ENCODE data around the gene FHOD3.

FHOD3 gene

GRCh38 chr18:36469461-36469860 is 171.9 kb downstream of the FHOD3 start:
- Histone ChIP-seq H3K4me3 (replicated peaks; ENCODE audit: insufficient read depth, low read length) (no peak overlapping the region), H3K27me3 (ENCODE audit: insufficient read depth, poor library complexity, severe bottlenecking) (peaks cover 5% of the 10 kb centered on the region), H3K27ac (replicated peaks) (no peak overlapping the region)
- no peak for DNase-seq (ENCODE audit: low read depth in 1 of 2, low spot score in 1 of 2)
- TF ChIP-seq REST (IDR thresholded peaks at IDR 0.05; ENCODE audit: insufficient replicate concordance, low read depth): no peak
- TF ChIP-seq SPI1 (IDR thresholded peaks at IDR 0.05; ENCODE audit: borderline replicate concordance, low read depth): no peak
- no peak for TF ChIP-seq GABPA (IDR thresholded peaks at IDR 0.05; ENCODE audit: low read depth)
- no peak for TF ChIP-seq POLR2AphosphoS5 (IDR thresholded peaks at IDR 0.05; ENCODE audit: low read depth)
- TF ChIP-seq CTCF (IDR thresholded peaks at IDR 0.05; ENCODE audit: insufficient read depth, low read length): no peak

- Histone ChIP-seq H3K27ac (replicated peaks) (no peak overlapping the region), H3K27me3 (ENCODE audit: insufficient read depth, poor library complexity, severe bottlenecking) (peaks cover 5% of the 10 kb centered on the region), H3K4me3 (replicated peaks; ENCODE audit: insufficient read depth, low read length) (no peak overlapping the region)
- DNase-seq (ENCODE audit: low read depth in 1 of 2, low spot score in 1 of 2): no peak
- TF ChIP-seq REST (IDR thresholded peaks at IDR 0.05; ENCODE audit: insufficient replicate concordance, low read depth) (no peak), CTCF (IDR thresholded peaks at IDR 0.05; ENCODE audit: insufficient read depth, low read length) (no peak)
Measured at GRCh38 chr18:36470896-36471295, 173.4 kb downstream of the FHOD3 start.

GRCh38 chr18:36471393-36471792 is 173.9 kb downstream of the FHOD3 start:
- peaks cover 5% of the 10 kb centered on the region for H3K27me3 ChIP-seq (ENCODE audit: insufficient read depth, poor library complexity, severe bottlenecking)
- no peak for DNase-seq (ENCODE audit: low read depth in 1 of 2, low spot score in 1 of 2)

More at GRCh38 chr18:36471393-36471792, 173.9 kb downstream of the FHOD3 start:
- Histone ChIP-seq H3K4me3 (replicated peaks; ENCODE audit: insufficient read depth, low read length) (no peak overlapping the region), H3K27ac (replicated peaks) (no peak overlapping the region)
- TF ChIP-seq SPI1 (IDR thresholded peaks at IDR 0.05; ENCODE audit: borderline replicate concordance, low read depth) (no peak), CTCF (IDR thresholded peaks at IDR 0.05; ENCODE audit: insufficient read depth, low read length) (no peak), REST (IDR thresholded peaks at IDR 0.05; ENCODE audit: insufficient replicate concordance, low read depth) (no peak), GABPA (IDR thresholded peaks at IDR 0.05; ENCODE audit: low read depth) (no peak), POLR2AphosphoS5 (IDR thresholded peaks at IDR 0.05; ENCODE audit: low read depth) (no peak)
